ENCODE measurements around the gene ZNF679. TPM values are rescaled to one million over a fixed set of nuclear protein-coding genes. Genes with fewer than 3 reads are reported as not detected.
"Not testable (repeated sequence)": the region's sequence is repeated elsewhere in the genome, so short reads cannot be mapped to it uniquely, and the experiment has no call there.

The ZNF679 gene
- polyA plus RNA-seq, 4 donors, result not detected

GRCh38 chr7:64297418-64297817 is 69.1 kb downstream of the ZNF679 start:
- peaks cover 0 to 21% of the 10 kb centered on the region in 2 donors for H3K9me3 ChIP-seq (ENCODE audit: control insufficient read depth in 2 of 2, insufficient read depth in 1 of 2, low read depth in 1 of 2, low read length in 1 of 2)
- not testable (repeated sequence) for H3K27me3 ChIP-seq (ENCODE audit: control insufficient read depth in 3 of 3, insufficient read depth in 3 of 3, low read length in 3 of 3)

GRCh38 chr7:64300641-64301405 is 72.5 kb downstream of the ZNF679 start:
- H3K4me1 ChIP-seq (ENCODE audit: control insufficient read depth in 3 of 3, insufficient read depth in 2 of 3, low read depth in 1 of 3, low read length in 2 of 3), result no peaks in the 10 kb centered on the region
- H3K27ac ChIP-seq (ENCODE audit: low read depth in 1 of 3, low read length in 2 of 3), result no peak overlapping the region
- H3K36me3 ChIP-seq (ENCODE audit: control insufficient read depth in 3 of 3, insufficient read depth in 2 of 3, low read depth in 1 of 3, low read length in 3 of 3), result no peaks in the 10 kb centered on the region
- WGBS, 3 donors, result 84 to 88% (median 86%) methylated on average over 9 of the region's 9 CpGs
- no peaks in the 10 kb centered on the region for H3K27me3 ChIP-seq (ENCODE audit: control insufficient read depth in 3 of 3, insufficient read depth in 3 of 3, low read length in 3 of 3)
- H3K9me3 ChIP-seq (ENCODE audit: control insufficient read depth in 2 of 2, insufficient read depth in 1 of 2, low read depth in 1 of 2, low read length in 1 of 2), result no peaks in the 10 kb centered on the region
- no peak overlapping the region for H3K4me3 ChIP-seq (ENCODE audit: low read depth in 1 of 3, low read length in 3 of 3)
- DNase-seq (no peak), FAIRE-seq (no peak)

More at GRCh38 chr7:64297418-64297817, 69.1 kb downstream of the ZNF679 start:
- WGBS, 3 donors, result 71 to 80% (median 73%) methylated on average over 1 of the region's 1 CpG
- H3K4me3 ChIP-seq (ENCODE audit: low read depth in 1 of 3, low read length in 3 of 3); FAIRE-seq; H3K4me1 ChIP-seq (ENCODE audit: control insufficient read depth in 3 of 3, insufficient read depth in 2 of 3, low read depth in 1 of 3, low read length in 2 of 3); DNase-seq; H3K27ac ChIP-seq (ENCODE audit: low read depth in 1 of 3, low read length in 2 of 3); H3K36me3 ChIP-seq (ENCODE audit: control insufficient read depth in 3 of 3, insufficient read depth in 2 of 3, low read depth in 1 of 3, low read length in 3 of 3): not testable (repeated sequence)

GRCh38 chr7:64307254-64308015 is 79.2 kb downstream of the ZNF679 start:
- 1 to 3% (median 2%) methylated on average over 33 of the region's 33 CpGs for WGBS, 3 donors

GRCh38 chr7:64308016-64308270 is 79.7 kb downstream of the ZNF679 start:
- FAIRE-seq (no peak), DNase-seq (peak; percentile 26 to 80)
- peak overlapping the region in 1 of 3 donors; percentile 60 for H3K4me3 ChIP-seq (ENCODE audit: low read depth in 1 of 3, low read length in 3 of 3)
- H3K27me3 ChIP-seq (ENCODE audit: control insufficient read depth in 3 of 3, insufficient read depth in 3 of 3, low read length in 3 of 3), result no peaks in the 10 kb centered on the region
- peak overlapping the region in 2 of 3 donors; percentile 84 to 86 for H3K27ac ChIP-seq (ENCODE audit: low read depth in 1 of 3, low read length in 2 of 3)
- H3K4me1 ChIP-seq (ENCODE audit: control insufficient read depth in 3 of 3, insufficient read depth in 2 of 3, low read depth in 1 of 3, low read length in 2 of 3), result peaks cover 0 to 2% (median 0%) of the 10 kb centered on the region in 3 donors
- 26 to 60% (median 40%) methylated on average over 7 of the region's 7 CpGs for WGBS, 3 donors
- H3K36me3 ChIP-seq (ENCODE audit: control insufficient read depth in 3 of 3, insufficient read depth in 2 of 3, low read depth in 1 of 3, low read length in 3 of 3), result peaks cover 0 to 8% (median 0%) of the 10 kb centered on the region in 3 donors
- no peaks in the 10 kb centered on the region for H3K9me3 ChIP-seq (ENCODE audit: control insufficient read depth in 2 of 2, insufficient read depth in 1 of 2, low read depth in 1 of 2, low read length in 1 of 2)

More at GRCh38 chr7:64307254-64308015, 79.2 kb downstream of the ZNF679 start:
- DNase-seq, result peak; percentile 97 to 98
- peak overlapping the region; percentile 58 to 86 (median 84) for H3K27ac ChIP-seq (ENCODE audit: low read depth in 1 of 3, low read length in 2 of 3)
- peaks cover 0 to 8% (median 0%) of the 10 kb centered on the region in 3 donors for H3K36me3 ChIP-seq (ENCODE audit: control insufficient read depth in 3 of 3, insufficient read depth in 2 of 3, low read depth in 1 of 3, low read length in 3 of 3)
- H3K4me3 ChIP-seq (ENCODE audit: low read depth in 1 of 3, low read length in 3 of 3), result peak overlapping the region; percentile 0 to 60 (median 60)
- FAIRE-seq, result no peak
- H3K27me3 ChIP-seq (ENCODE audit: control insufficient read depth in 3 of 3, insufficient read depth in 3 of 3, low read length in 3 of 3), result no peaks in the 10 kb centered on the region
- no peaks in the 10 kb centered on the region for H3K9me3 ChIP-seq (ENCODE audit: control insufficient read depth in 2 of 2, insufficient read depth in 1 of 2, low read depth in 1 of 2, low read length in 1 of 2)
- H3K4me1 ChIP-seq (ENCODE audit: control insufficient read depth in 3 of 3, insufficient read depth in 2 of 3, low read depth in 1 of 3, low read length in 2 of 3), result peaks cover 0 to 2% (median 0%) of the 10 kb centered on the region in 3 donors

GRCh38 chr7:64310426-64310825 is 82.2 kb downstream of the ZNF679 start:
- Histone ChIP-seq H3K27ac (ENCODE audit: low read depth in 1 of 3, low read length in 2 of 3) (no peak overlapping the region), H3K36me3 (ENCODE audit: control insufficient read depth in 3 of 3, insufficient read depth in 2 of 3, low read depth in 1 of 3, low read length in 3 of 3) (peaks cover 0 to 8% (median 0%) of the 10 kb centered on the region in 3 donors), H3K9me3 (ENCODE audit: control insufficient read depth in 2 of 2, insufficient read depth in 1 of 2, low read depth in 1 of 2, low read length in 1 of 2) (no peaks in the 10 kb centered on the region), H3K4me3 (ENCODE audit: low read depth in 1 of 3, low read length in 3 of 3) (no peak overlapping the region), H3K4me1 (ENCODE audit: control insufficient read depth in 3 of 3, insufficient read depth in 2 of 3, low read depth in 1 of 3, low read length in 2 of 3) (peaks cover 3 to 13% (median 7%) of the 10 kb centered on the region in 3 donors), H3K27me3 (ENCODE audit: control insufficient read depth in 3 of 3, insufficient read depth in 3 of 3, low read length in 3 of 3) (no peaks in the 10 kb centered on the region)
- FAIRE-seq (no peak), DNase-seq (no peak)
- 62 to 98% (median 84%) methylated on average over 3 of the region's 3 CpGs for WGBS, 3 donors

GRCh38 chr7:64312826-64313225 is 84.6 kb downstream of the ZNF679 start:
- H3K9me3 ChIP-seq (ENCODE audit: control insufficient read depth in 2 of 2, insufficient read depth in 1 of 2, low read depth in 1 of 2, low read length in 1 of 2), result no peaks in the 10 kb centered on the region
- WGBS, 3 donors, result 41 to 72% (median 53%) methylated on average over 2 of the region's 2 CpGs
- peaks cover 0 to 10% (median 0%) of the 10 kb centered on the region in 3 donors for H3K36me3 ChIP-seq (ENCODE audit: control insufficient read depth in 3 of 3, insufficient read depth in 2 of 3, low read depth in 1 of 3, low read length in 3 of 3)
- no peak overlapping the region for H3K27ac ChIP-seq (ENCODE audit: low read depth in 1 of 3, low read length in 2 of 3)
- peaks cover 3 to 13% (median 7%) of the 10 kb centered on the region in 3 donors for H3K4me1 ChIP-seq (ENCODE audit: control insufficient read depth in 3 of 3, insufficient read depth in 2 of 3, low read depth in 1 of 3, low read length in 2 of 3)
- DNase-seq (no peak), FAIRE-seq (no peak)
- no peaks in the 10 kb centered on the region for H3K27me3 ChIP-seq (ENCODE audit: control insufficient read depth in 3 of 3, insufficient read depth in 3 of 3, low read length in 3 of 3)
- H3K4me3 ChIP-seq (ENCODE audit: low read depth in 1 of 3, low read length in 3 of 3), result no peak overlapping the region

GRCh38 chr7:64313740-64314491 is 85.6 kb downstream of the ZNF679 start, which contains the start of gene ZNF736:
ZNF736 (plus strand) TSS chr7:64313961; CDS start chr7:64314151, 190 bp downstream.
- Histone ChIP-seq H3K36me3 (ENCODE audit: control insufficient read depth in 3 of 3, insufficient read depth in 2 of 3, low read depth in 1 of 3, low read length in 3 of 3) (peaks cover 0 to 10% (median 0%) of the 10 kb centered on the region in 3 donors), H3K4me1 (ENCODE audit: control insufficient read depth in 3 of 3, insufficient read depth in 2 of 3, low read depth in 1 of 3, low read length in 2 of 3) (peaks cover 3 to 10% (median 7%) of the 10 kb centered on the region in 3 donors), H3K27ac (ENCODE audit: low read depth in 1 of 3, low read length in 2 of 3) (peak within 1 kb of the TSS in 2 of 3 donors; percentile 64 to 96), H3K27me3 (ENCODE audit: control insufficient read depth in 3 of 3, insufficient read depth in 3 of 3, low read length in 3 of 3) (no peaks in the 10 kb centered on the region), H3K4me3 (ENCODE audit: low read depth in 1 of 3, low read length in 3 of 3) (peak within 1 kb of the TSS; percentile 57 to 75 (median 63)), H3K9me3 (ENCODE audit: control insufficient read depth in 2 of 2, insufficient read depth in 1 of 2, low read depth in 1 of 2, low read length in 1 of 2) (no peaks in the 10 kb centered on the region)
- FAIRE-seq (no peak), DNase-seq (peak; percentile 94 to 95)
- WGBS, 3 donors, result 0 to 1% (median 0%) methylated on average over 33 of the region's 33 CpGs

GRCh38 chr7:64314566-64314965 is 86.3 kb downstream of the ZNF679 start:
- DNase-seq, result no peak
- Histone ChIP-seq H3K36me3 (ENCODE audit: control insufficient read depth in 3 of 3, insufficient read depth in 2 of 3, low read depth in 1 of 3, low read length in 3 of 3) (peaks cover 0 to 10% (median 0%) of the 10 kb centered on the region in 3 donors), H3K4me1 (ENCODE audit: control insufficient read depth in 3 of 3, insufficient read depth in 2 of 3, low read depth in 1 of 3, low read length in 2 of 3) (peaks cover 3 to 10% (median 7%) of the 10 kb centered on the region in 3 donors), H3K27me3 (ENCODE audit: control insufficient read depth in 3 of 3, insufficient read depth in 3 of 3, low read length in 3 of 3) (no peaks in the 10 kb centered on the region), H3K9me3 (ENCODE audit: control insufficient read depth in 2 of 2, insufficient read depth in 1 of 2, low read depth in 1 of 2, low read length in 1 of 2) (peaks cover 0 to 2% of the 10 kb centered on the region in 2 donors), H3K4me3 (ENCODE audit: low read depth in 1 of 3, low read length in 3 of 3) (peak overlapping the region; percentile 57 to 75 (median 63)), H3K27ac (ENCODE audit: low read depth in 1 of 3, low read length in 2 of 3) (peak overlapping the region in 2 of 3 donors; percentile 64 to 96)
- no peak for FAIRE-seq
- WGBS, 3 donors, result 13 to 35% (median 29%) methylated on average over 10 of the region's 10 CpGs

Measured in small intestine (tissue), 7 donors.